Natural killer cell (primary cell): ENCODE results near the gene DCDC2. TPM values are rescaled to one million over a fixed set of nuclear protein-coding genes. Genes with fewer than 3 reads are reported as not detected.

Source experiments
- ATAC-seq, 3 donors: fragments of 150-1000 bp in 2 of 3; fragments of 200-7000 bp in 1 of 3; cut with Tn5 transposase; 1 replicate in 1 of 3; 2 replicates in 2 of 3; pipeline ENCODE4 v1.10.0; 2021; ENCODE audit warnings: mild to moderate bottlenecking in 2 of 3, moderate library complexity in 2 of 3
- DNase-seq, 2 donors: peaks; one replicate each; pipeline versions ENCODE4 v3.0.0 to v3.0.0-alpha.2; 2013 to 2021; ENCODE audit warnings: mixed read lengths in 1 of 2
- H3K27ac ChIP-seq: one replicate; pipeline ENCODE4 v1.5.1; 2013; ENCODE audit warnings: mild to moderate bottlenecking, low read length
- H3K27me3 ChIP-seq: one replicate; pipeline ENCODE4 v1.6.1; 2013; ENCODE audit warnings: low read length; ENCODE audit not compliant: control insufficient read depth, insufficient read depth
- H3K36me3 ChIP-seq: one replicate; pipeline ENCODE4 v1.6.1; 2013; ENCODE audit warnings: low read length; ENCODE audit not compliant: control insufficient read depth, insufficient read depth
- H3K4me1 ChIP-seq: one replicate; pipeline ENCODE4 v1.6.1; 2013; ENCODE audit warnings: low read length; ENCODE audit not compliant: control insufficient read depth, insufficient read depth
- H3K4me3 ChIP-seq: one replicate; pipeline ENCODE4 v1.5.1; 2013; ENCODE audit warnings: low read length
- H3K9me3 ChIP-seq: one replicate; pipeline ENCODE4 v1.6.1; 2013; ENCODE audit warnings: low read length; ENCODE audit not compliant: control insufficient read depth, insufficient read depth
- H3K27ac Mint-ChIP-seq, 2 donors: one replicate each; pipeline ENCODE4 v1.8.0; 2022; ENCODE audit warnings: mild to moderate bottlenecking in 2 of 2, mixed read lengths in 2 of 2, moderate library complexity in 1 of 2
- H3K27me3 Mint-ChIP-seq, 2 donors: one replicate each; pipeline ENCODE4 v1.8.0; 2022; ENCODE audit warnings: low read depth in 2 of 2, mixed read lengths in 2 of 2
- H3K36me3 Mint-ChIP-seq: one replicate; pipeline ENCODE4 v1.8.0; 2022; ENCODE audit warnings: mixed read lengths
- H3K4me1 Mint-ChIP-seq, 2 donors: one replicate each; pipeline ENCODE4 v1.8.0; 2022; ENCODE audit warnings: mixed read lengths in 2 of 2
- H3K4me3 Mint-ChIP-seq: one replicate; pipeline ENCODE4 v1.8.0; 2022; ENCODE audit warnings: mild to moderate bottlenecking, moderate library complexity, mixed read lengths
- H3K9me3 Mint-ChIP-seq, 2 donors: one replicate each; pipeline ENCODE4 v1.8.0; 2022; ENCODE audit warnings: mixed read lengths in 2 of 2
- WGBS: methylation state at CpG from one replicate; pipeline ENCODE4 v1.1.7; 2013; ENCODE audit warnings: missing lambda C conversion rate; ENCODE audit not compliant: insufficient coverage; 5-methylcytosine and 5-hydroxymethylcytosine counted together
- intact Hi-C: fragments of 100-400 bp; cut with micrococcal nuclease; formaldehyde crosslinking; loops from one replicate; pipeline ENCODE4 v1.14.2; 2022
- total RNA-seq, 4 donors: library from RNA; stranded (reverse); fragments of 120-200 nt in 1 of 4; gene quantifications; one replicate each; pipeline versions ENCODE4 v1.2.3 to v1.2.4, GENCODE V29; 2013 to 2022
- TF ChIP-seq, protein P1 (sequence below): fragments of 200-600 bp; IDR thresholded peaks from one replicate; pipeline ENCODE4 v1.8.0; 2022; ENCODE audit warnings: antibody characterized with exemption

The DCDC2 gene
- total RNA-seq, 3 donors from 2014 or later (not counting 1 experiment from before 2014, with no cell fraction given): not detected

DNA sequence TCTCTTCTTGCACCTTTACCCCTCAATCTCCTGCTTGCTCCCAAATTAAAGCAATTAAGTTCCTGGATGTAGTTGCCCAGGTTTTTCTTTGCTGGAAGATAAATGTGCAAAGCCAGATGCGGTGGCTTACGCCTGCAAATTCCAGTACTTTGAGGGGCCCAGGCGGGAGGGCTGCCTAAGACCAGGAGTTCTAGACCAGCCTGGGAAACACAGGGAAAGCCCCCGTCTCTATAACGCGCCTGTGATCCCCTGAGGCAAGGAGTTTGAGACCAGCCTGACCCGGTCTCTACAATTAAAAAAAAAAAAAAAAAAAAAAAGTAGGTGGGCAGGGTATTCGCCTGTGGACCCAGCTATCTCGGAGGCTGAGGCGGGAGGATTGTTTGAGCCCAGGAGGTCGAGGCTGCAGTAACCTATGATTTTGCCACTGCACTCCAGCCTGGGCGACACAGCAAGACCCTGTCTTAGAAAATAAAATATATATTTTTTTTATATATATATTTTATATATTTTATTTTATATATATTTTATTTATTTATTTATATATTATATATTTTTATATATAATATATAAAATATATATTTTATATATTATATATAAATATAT is 461 bp upstream of the DCDC2 start:
- H3K27ac ChIP-seq: no peak overlapping the region
- DNase-seq (no peak), ATAC-seq (no peak)
- H3K4me1 ChIP-seq: peaks cover 19% of the 10 kb centered on the region
- no peak overlapping the region for H3K27ac Mint-ChIP-seq
- H3K4me3 Mint-ChIP-seq: peak overlapping the region; percentile 75
- TF ChIP-seq, protein P1, sequence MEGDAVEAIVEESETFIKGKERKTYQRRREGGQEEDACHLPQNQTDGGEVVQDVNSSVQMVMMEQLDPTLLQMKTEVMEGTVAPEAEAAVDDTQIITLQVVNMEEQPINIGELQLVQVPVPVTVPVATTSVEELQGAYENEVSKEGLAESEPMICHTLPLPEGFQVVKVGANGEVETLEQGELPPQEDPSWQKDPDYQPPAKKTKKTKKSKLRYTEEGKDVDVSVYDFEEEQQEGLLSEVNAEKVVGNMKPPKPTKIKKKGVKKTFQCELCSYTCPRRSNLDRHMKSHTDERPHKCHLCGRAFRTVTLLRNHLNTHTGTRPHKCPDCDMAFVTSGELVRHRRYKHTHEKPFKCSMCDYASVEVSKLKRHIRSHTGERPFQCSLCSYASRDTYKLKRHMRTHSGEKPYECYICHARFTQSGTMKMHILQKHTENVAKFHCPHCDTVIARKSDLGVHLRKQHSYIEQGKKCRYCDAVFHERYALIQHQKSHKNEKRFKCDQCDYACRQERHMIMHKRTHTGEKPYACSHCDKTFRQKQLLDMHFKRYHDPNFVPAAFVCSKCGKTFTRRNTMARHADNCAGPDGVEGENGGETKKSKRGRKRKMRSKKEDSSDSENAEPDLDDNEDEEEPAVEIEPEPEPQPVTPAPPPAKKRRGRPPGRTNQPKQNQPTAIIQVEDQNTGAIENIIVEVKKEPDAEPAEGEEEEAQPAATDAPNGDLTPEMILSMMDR: no peak
- no peak overlapping the region for H3K4me3 ChIP-seq
- intact Hi-C loops: no loop called here
- H3K4me1 Mint-ChIP-seq: peaks cover 15 to 21% of the 10 kb centered on the region in 2 donors
- no peaks in the 10 kb centered on the region for H3K9me3 ChIP-seq
- H3K36me3 Mint-ChIP-seq: no peaks in the 10 kb centered on the region
- no peaks in the 10 kb centered on the region for H3K36me3 ChIP-seq
- peaks cover 4% of the 10 kb centered on the region for H3K27me3 ChIP-seq
- peaks cover 14 to 36% of the 10 kb centered on the region in 2 donors for H3K27me3 Mint-ChIP-seq
- WGBS: 46% methylated on average over 10 of the region's 12 CpGs
- no peaks in the 10 kb centered on the region for H3K9me3 Mint-ChIP-seq

- Histone ChIP-seq H3K9me3 (no peaks in the 10 kb centered on the region), H3K4me3 (no peak overlapping the region), H3K4me1 (peaks cover 19% of the 10 kb centered on the region), H3K27ac (no peak overlapping the region), H3K36me3 (no peaks in the 10 kb centered on the region), H3K27me3 (peaks cover 4% of the 10 kb centered on the region)
- TF ChIP-seq, protein P1: no peak
- intact Hi-C loops: no loop called here
- Mint-ChIP-seq H3K27ac (no peak overlapping the region), H3K27me3 (peaks cover 10 to 26% of the 10 kb centered on the region in 2 donors), H3K4me1 (peaks cover 15 to 21% of the 10 kb centered on the region in 2 donors), H3K4me3 (no peak overlapping the region), H3K9me3 (no peaks in the 10 kb centered on the region), H3K36me3 (no peaks in the 10 kb centered on the region)
- ATAC-seq (no peak), DNase-seq (peak in 1 of 2 donors; percentile 6)
- WGBS: 94% methylated on average over 4 of the region's 5 CpGs
Observed at GRCh38 chr6:24356310-24356973, 1.4 kb downstream of the DCDC2 start.

GRCh38 chr6:24355393-24355792 is 2.5 kb downstream of the DCDC2 start:
- Mint-ChIP-seq H3K27me3 (peaks cover 14 to 25% of the 10 kb centered on the region in 2 donors), H3K9me3 (no peaks in the 10 kb centered on the region), H3K4me3 (no peak overlapping the region), H3K27ac (no peak overlapping the region), H3K4me1 (peaks cover 12 to 21% of the 10 kb centered on the region in 2 donors), H3K36me3 (no peaks in the 10 kb centered on the region)
- intact Hi-C loops: no loop called here
- Histone ChIP-seq H3K27me3 (peaks cover 4% of the 10 kb centered on the region), H3K9me3 (no peaks in the 10 kb centered on the region), H3K36me3 (no peaks in the 10 kb centered on the region), H3K27ac (no peak overlapping the region), H3K4me1 (peaks cover 19% of the 10 kb centered on the region), H3K4me3 (no peak overlapping the region)
- DNase-seq (no peak), ATAC-seq (no peak)
- TF ChIP-seq, protein P1: no peak
- 87% methylated on average over 3 of the region's 4 CpGs for WGBS
